K562 (cell line): ENCODE data around the gene ALOX5. TPM values are rescaled to one million over a fixed set of nuclear protein-coding genes. Genes with fewer than 3 reads are reported as not detected.

Experiments used
- ARID3B ChIP-seq: fragments of 250-450 bp; sonication (Bioruptor Pico); IDR thresholded peaks from 2 replicates; pipeline ENCODE4 v1.4.0; 2020; ENCODE audit warnings: borderline replicate concordance
- ATF2 ChIP-seq: sonication (generic); formaldehyde crosslinking; IDR thresholded peaks from 2 replicates; pipeline ENCODE4 v1.8.1; 2022; ENCODE audit warnings: missing genetic modification reagents
- BRF2 ChIP-seq: IDR thresholded peaks from 3 replicates; pipeline ENCODE4 v1.6.1; 2011; ENCODE audit warnings: borderline replicate concordance, mild to moderate bottlenecking; ENCODE audit not compliant: insufficient read length, insufficient read depth
- CXXC5 ChIP-seq: fragments of 250-450 bp; sonication (Bioruptor Pico); IDR thresholded peaks from 2 replicates; pipeline ENCODE4 v1.8.0; 2022; ENCODE audit warnings: inconsistent platforms, mild to moderate bottlenecking, moderate library complexity
- FUS ChIP-seq: fragments of 200-400 bp; formaldehyde crosslinking; optimal IDR thresholded peaks from 2 replicates; pipeline ENCODE3; 2017; ENCODE audit warnings: low read depth, low read length
- HNRNPLL ChIP-seq: fragments of 200-400 bp; formaldehyde crosslinking; IDR thresholded peaks from 2 replicates; pipeline ENCODE4 v1.6.1; 2017; ENCODE audit warnings: low read length, low read depth, mild to moderate bottlenecking; ENCODE audit not compliant: poor library complexity, severe bottlenecking
- HSF4 ChIP-seq: fragments of 250-450 bp; sonication (Bioruptor Pico); IDR thresholded peaks from 2 replicates; pipeline ENCODE4 v2.1.2; 2022; ENCODE audit warnings: mild to moderate bottlenecking, moderate library complexity, borderline replicate concordance
- MYNN ChIP-seq, 2 experiments: sonication (generic); formaldehyde crosslinking in 1 of 2; IDR thresholded peaks; 2 replicates each; pipeline versions ENCODE4 v1.5.0 to v1.6.1; 2016 to 2020; ENCODE audit warnings: antibody characterized with exemption in 1 of 2, missing genetic modification reagents in 1 of 2
- NCOA6 ChIP-seq: fragments of 450-650 bp; IDR thresholded peaks from 2 replicates; pipeline ENCODE4 v1.6.1; 2017; ENCODE audit warnings: mild to moderate bottlenecking
- NFATC3 ChIP-seq: fragments of 450-650 bp; IDR thresholded peaks from 2 replicates; pipeline ENCODE4 v1.6.1; 2017; ENCODE audit warnings: mild to moderate bottlenecking
- PATZ1 ChIP-seq: fragments of 250-450 bp; sonication (Bioruptor Pico); IDR thresholded peaks from 2 replicates; pipeline ENCODE4 v1.5.0; 2020; ENCODE audit warnings: mild to moderate bottlenecking, borderline replicate concordance
- PHB2 ChIP-seq: fragments of 450-650 bp; IDR thresholded peaks from 2 replicates; pipeline ENCODE4 v1.6.1; 2017; ENCODE audit warnings: low read depth
- RNF2 ChIP-seq: sonication (generic); IDR thresholded peaks from 2 replicates; pipeline ENCODE4 v1.6.1; 2016
- SLC30A9 ChIP-seq: fragments of 250-450 bp; sonication (Bioruptor Pico); IDR thresholded peaks from 2 replicates; pipeline ENCODE4 v1.8.0; 2022; ENCODE audit warnings: mild to moderate bottlenecking, moderate library complexity
- SRF ChIP-seq, 2 experiments: fragments of 250-450, 450-650 bp in 1 of 2; sonication (Bioruptor Pico) in 1 of 2; sonication (generic) in 1 of 2; formaldehyde crosslinking; IDR thresholded peaks; 2 replicates each; pipeline versions ENCODE4 v1.5.0 to v1.5.1; 2020 to 2022; ENCODE audit warnings: mild to moderate bottlenecking in 1 of 2, missing genetic modification reagents in 1 of 2
- YBX1 ChIP-seq: fragments of 450-650 bp; IDR thresholded peaks from 2 replicates; pipeline ENCODE4 v1.7.1; 2016; ENCODE audit warnings: mild to moderate bottlenecking
- ZBTB43 ChIP-seq: sonication (generic); formaldehyde crosslinking; IDR thresholded peaks from 2 replicates; pipeline ENCODE4 v1.8.0; 2023; ENCODE audit warnings: mild to moderate bottlenecking, missing genetic modification reagents
- ZEB2 ChIP-seq: fragments of 450-650 bp; IDR thresholded peaks from 2 replicates; pipeline ENCODE4 v1.6.1; 2016
- ZNF347 ChIP-seq: fragments of 450-650 bp; formaldehyde crosslinking; IDR thresholded peaks from 2 replicates; pipeline ENCODE4 v1.4.0; 2020; ENCODE audit warnings: low read depth, mild to moderate bottlenecking, moderate library complexity
- ZNF354B ChIP-seq: fragments of 250-450 bp; sonication (Bioruptor Pico); IDR thresholded peaks from 2 replicates; pipeline ENCODE4 v1.4.0; 2020
- ZNF707 ChIP-seq: fragments of 250-450 bp; sonication (Bioruptor Pico); conservative IDR thresholded peaks from 2 replicates; pipeline ENCODE4 v1.8.0; 2022; ENCODE audit warnings: inconsistent platforms, mild to moderate bottlenecking, moderate library complexity
- polyA plus RNA-seq, 8 experiments: library from polyadenylated mRNA; depleted of rRNA in 4 of 8; stranded (reverse) in 5 of 8; unstranded in 3 of 8; fragments of >200 nt; fragmentation: Nextera tagmentation in 2 of 8; fragmentation: Illumina TruSeq in 1 of 8; extraction: Ambion mirVana in 2 of 8; extraction: Trizol in 1 of 8; gene quantifications; 2 replicates each; pipeline versions ENCODE4 v1.2.1 to v1.2.3, GENCODE V29; 2011 to 2014; ENCODE audit warnings: inconsistent platforms in 1 of 8, missing spikeins in 1 of 8
- total RNA-seq, 7 experiments: library from RNA; depleted of rRNA in 6 of 7; stranded (reverse); fragments of >200 nt in 6 of 7; fragmentation: Illumina TruSeq in 2 of 7; extraction: Trizol in 2 of 7; gene quantifications; 2 replicates each; pipeline versions ENCODE4 v1.2.1 to v1.2.3, GENCODE V29; 2011 to 2021; ENCODE audit warnings: low replicate concordance in 1 of 7

The ALOX5 gene
- total and polyA plus RNA-seq, 9 of the 15 experiments (the other 6 are each of a cell fraction or from before 2014, with no cell fraction given) = 0.10 to 2.4 (median 1.4) TPM

- TF ChIP-seq PATZ1 (CRISPR knock-in tag) (no peak), CXXC5 (CRISPR knock-in tag) (no peak), SRF (CRISPR knock-in tag; IDR thresholded peaks at IDR 0.05) (peak; percentile 86 to 98; a peak in 3 of 4 replicates), HNRNPLL (no peak), ATF2 (CRISPR knock-in tag) (no peak), HSF4 (no peak), SLC30A9 (no peak), FUS (no peak), PHB2 (no peak), ZNF707 (no peak), YBX1 (no peak), ZNF347 (CRISPR knock-in tag) (no peak), MYNN (IDR thresholded peaks at IDR 0.05) (no peak), MYNN (CRISPR knock-in tag; IDR thresholded peaks at IDR 0.05) (no peak), ARID3B (no peak), ZBTB43 (CRISPR knock-in tag) (no peak), NFATC3 (no peak), BRF2 (no peak), NCOA6 (no peak), ZNF354B (CRISPR knock-in tag) (no peak), ZEB2 (peak; percentile 57), RNF2 (no peak; the same call in 1 of the 2 replicates)
Measured at GRCh38 chr10:45437587-45438465, 63.8 kb downstream of the ALOX5 start (continued).
